HEK293 (cell line): ENCODE data around the gene PTBP2.

ENCODE experiments used
- CTCF ChIA-PET: fragments of 350-600 bp; formaldehyde crosslinking; extraction: SDS; loops from one replicate; lab custom pipeline; 2021; ENCODE audit warnings: antibody characterized with exemption; lab: Yijun Ruan, JAX
- POLR2A ChIA-PET: fragments of 300-600 bp; formaldehyde crosslinking; extraction: SDS; loops from one replicate; lab custom pipeline; 2020; ENCODE audit warnings: antibody characterized with exemption, inconsistent platforms; lab: Yijun Ruan, JAX
- H3K27ac ChIP-seq: fragments of 200-500 bp; sonication (Bioruptor generic); 2 replicates; pipeline ENCODE4 v1.5.1; 2014; ENCODE audit warnings: low read depth, low read length, control low read depth, inconsistent platforms; ENCODE audit errors: extremely low read depth
- H3K36me3 ChIP-seq, 2 experiments: fragments of 200-500 bp in 1 of 2; sonication (Bioruptor generic) in 1 of 2; 1 replicate in 1 of 2; 2 replicates in 1 of 2; pipeline ENCODE4 v1.5.1; 2014 to 2017; ENCODE audit warnings: inconsistent platforms in 2 of 2, low read length in 2 of 2; ENCODE audit not compliant: control insufficient read depth in 2 of 2, insufficient read depth in 1 of 2
- H3K4me1 ChIP-seq: fragments of 200-500 bp; sonication (Bioruptor generic); 2 replicates; pipeline ENCODE4 v1.5.1; 2014; ENCODE audit warnings: mild to moderate bottlenecking, low read length, inconsistent platforms; ENCODE audit not compliant: control insufficient read depth, insufficient read depth
- H3K4me3 ChIP-seq: 2 replicates; pipeline ENCODE4 v1.5.1; 2011; ENCODE audit warnings: low read depth, mild to moderate bottlenecking, control low read depth, low read length, moderate library complexity
- H3K9me3 ChIP-seq: fragments of 200-500 bp; sonication (Bioruptor generic); 2 replicates; pipeline ENCODE4 v1.5.1; 2014; ENCODE audit warnings: low read depth, low read length, inconsistent platforms; ENCODE audit not compliant: control insufficient read depth, insufficient read depth
- GLI4 ChIP-seq: fragments of 450-650 bp; formaldehyde crosslinking; IDR thresholded peaks from 2 replicates; pipeline ENCODE4 v1.5.1; 2016; ENCODE audit warnings: missing biosample characterization, missing genetic modification characterization
- GLIS1 ChIP-seq: fragments of 450-650 bp; formaldehyde crosslinking; IDR thresholded peaks from 2 replicates; pipeline ENCODE4 v1.5.1; 2016; ENCODE audit warnings: missing biosample characterization, missing genetic modification characterization
- IKZF3 ChIP-seq: fragments of 450-650 bp; IDR thresholded peaks from 2 replicates; pipeline ENCODE4 v1.5.0; 2018; ENCODE audit warnings: missing biosample characterization, mild to moderate bottlenecking, missing genetic modification characterization, moderate library complexity
- INSM2 ChIP-seq: fragments of 450-650 bp; formaldehyde crosslinking; IDR thresholded peaks from 2 replicates; pipeline ENCODE4 v1.5.1; 2016; ENCODE audit warnings: missing biosample characterization, missing genetic modification characterization
- KLF10 ChIP-seq: fragments of 450-650 bp; IDR thresholded peaks from 2 replicates; pipeline ENCODE4 v1.5.1; 2018; ENCODE audit warnings: missing biosample characterization, mild to moderate bottlenecking, missing genetic modification characterization
- OVOL3 ChIP-seq: fragments of 450-650 bp; formaldehyde crosslinking; IDR thresholded peaks from 2 replicates; pipeline ENCODE4 v1.5.1; 2016; ENCODE audit warnings: missing biosample characterization, missing genetic modification characterization
- WT1 ChIP-seq: fragments of 450-650 bp; formaldehyde crosslinking; IDR thresholded peaks from 2 replicates; pipeline ENCODE4 v1.5.1; 2016; ENCODE audit warnings: missing biosample characterization, missing genetic modification characterization
- ZBTB7A ChIP-seq: fragments of 450-650 bp; formaldehyde crosslinking; IDR thresholded peaks from 2 replicates; pipeline ENCODE4 v1.5.1; 2016; ENCODE audit warnings: low read depth, missing biosample characterization, missing genetic modification characterization
- ZEB2 ChIP-seq: fragments of 450-650 bp; formaldehyde crosslinking; IDR thresholded peaks from 2 replicates; pipeline ENCODE4 v1.5.1; 2016; ENCODE audit warnings: missing biosample characterization, missing genetic modification characterization
- ZFHX2 ChIP-seq: fragments of 450-650 bp; formaldehyde crosslinking; conservative IDR thresholded peaks from 2 replicates; pipeline ENCODE4 v1.5.1; 2016; ENCODE audit warnings: missing biosample characterization, missing genetic modification characterization
- ZNF114 ChIP-seq: fragments of 450-650 bp; formaldehyde crosslinking; IDR thresholded peaks from 2 replicates; pipeline ENCODE4 v1.5.0; 2017; ENCODE audit warnings: missing biosample characterization, missing genetic modification characterization
- ZNF16 ChIP-seq: fragments of 450-650 bp; formaldehyde crosslinking; IDR thresholded peaks from 2 replicates; pipeline ENCODE4 v1.5.1; 2016; ENCODE audit warnings: low read depth, missing biosample characterization, missing genetic modification characterization
- ZNF18 ChIP-seq: fragments of 450-650 bp; formaldehyde crosslinking; IDR thresholded peaks from 2 replicates; pipeline ENCODE4 v1.5.1; 2016; ENCODE audit warnings: missing biosample characterization, missing genetic modification characterization
- ZNF23 ChIP-seq: fragments of 450-650 bp; formaldehyde crosslinking; IDR thresholded peaks from 2 replicates; pipeline ENCODE4 v1.5.1; 2016; ENCODE audit warnings: missing biosample characterization, missing genetic modification characterization, borderline replicate concordance
- ZNF280D ChIP-seq: fragments of 450-650 bp; formaldehyde crosslinking; IDR thresholded peaks from 2 replicates; pipeline ENCODE4 v1.5.1; 2016; ENCODE audit warnings: missing biosample characterization, missing genetic modification characterization
- ZNF302 ChIP-seq: fragments of 450-650 bp; formaldehyde crosslinking; IDR thresholded peaks from 2 replicates; pipeline ENCODE4 v1.5.1; 2016; ENCODE audit warnings: missing biosample characterization, missing genetic modification characterization, low read depth
- ZNF433 ChIP-seq: fragments of 450-650 bp; formaldehyde crosslinking; IDR thresholded peaks from 2 replicates; pipeline ENCODE4 v1.5.1; 2016; ENCODE audit warnings: missing biosample characterization, missing genetic modification characterization, low read depth
- ZNF501 ChIP-seq: fragments of 450-650 bp; formaldehyde crosslinking; IDR thresholded peaks from 2 replicates; pipeline ENCODE4 v1.5.1; 2016; ENCODE audit warnings: missing biosample characterization, missing genetic modification characterization
- ZNF548 ChIP-seq: fragments of 450-650 bp; formaldehyde crosslinking; IDR thresholded peaks from 2 replicates; pipeline ENCODE4 v1.5.1; 2016; ENCODE audit warnings: missing biosample characterization, missing genetic modification characterization
- ZNF571 ChIP-seq: fragments of 450-650 bp; formaldehyde crosslinking; IDR thresholded peaks from 2 replicates; pipeline ENCODE4 v1.5.0; 2017; ENCODE audit warnings: missing biosample characterization, missing genetic modification characterization
- ZNF639 ChIP-seq: fragments of 450-650 bp; formaldehyde crosslinking; IDR thresholded peaks from 2 replicates; pipeline ENCODE4 v1.5.1; 2016; ENCODE audit warnings: missing biosample characterization, missing genetic modification characterization
- ZNF654 ChIP-seq: fragments of 450-650 bp; formaldehyde crosslinking; IDR thresholded peaks from 2 replicates; pipeline ENCODE4 v1.5.1; 2016; ENCODE audit warnings: low read depth, missing biosample characterization, missing genetic modification characterization
- ZNF707 ChIP-seq: fragments of 450-650 bp; formaldehyde crosslinking; IDR thresholded peaks from 2 replicates; pipeline ENCODE4 v1.5.1; 2016; ENCODE audit warnings: missing biosample characterization, missing genetic modification characterization
- ZNF76 ChIP-seq: fragments of 450-650 bp; formaldehyde crosslinking; IDR thresholded peaks from 2 replicates; pipeline ENCODE4; 2016; ENCODE audit warnings: low read depth, missing biosample characterization, missing genetic modification characterization, borderline replicate concordance
- ZNF791 ChIP-seq: fragments of 450-650 bp; formaldehyde crosslinking; IDR thresholded peaks from 2 replicates; pipeline ENCODE4 v1.5.1; 2016; ENCODE audit warnings: missing biosample characterization, missing genetic modification characterization

Gene PTBP2

GRCh38 chr1:96820671-96821070 is 99.1 kb downstream of the PTBP2 start:
- H3K9me3 ChIP-seq = no peaks in the 10 kb centered on the region
- H3K4me1 ChIP-seq = no peaks in the 10 kb centered on the region
- no peak overlapping the region for H3K27ac ChIP-seq
- CTCF ChIA-PET = no interaction called here
- TF ChIP-seq ZNF433 (tag by site-specific recombination) (no peak), ZNF302 (tag by site-specific recombination) (no peak), KLF10 (tag by site-specific recombination) (no peak), IKZF3 (tag by site-specific recombination) (no peak), ZNF280D (tag by site-specific recombination) (no peak), ZNF654 (tag by site-specific recombination) (no peak), ZNF76 (tag by site-specific recombination) (no peak), WT1 (no peak), ZNF707 (tag by site-specific recombination) (no peak), ZBTB7A (tag by site-specific recombination) (no peak), ZNF791 (tag by site-specific recombination) (no peak), ZNF548 (tag by site-specific recombination) (no peak), ZNF639 (tag by site-specific recombination) (no peak), OVOL3 (tag by site-specific recombination) (no peak), ZNF501 (tag by site-specific recombination) (no peak), ZNF16 (tag by site-specific recombination) (no peak), ZNF23 (tag by site-specific recombination) (no peak), GLIS1 (tag by site-specific recombination) (no peak)
- H3K36me3 ChIP-seq = peaks cover 4 to 25% of the 10 kb centered on the region in 2 experiments
- POLR2A ChIA-PET = no interaction called here
- no peak overlapping the region for H3K4me3 ChIP-seq

- ChIA-PET CTCF (interaction anchor here (0.6 kb wide), 1 partner anchor 17 kb away, joined by 4 read pairs; no protein-coding TSS in a partner anchor), POLR2A (no interaction called here)
- Histone ChIP-seq H3K9me3 (no peaks in the 10 kb centered on the region), H3K4me1 (no peaks in the 10 kb centered on the region), H3K36me3 (peaks cover 4 to 21% of the 10 kb centered on the region in 2 experiments), H3K27ac (no peak overlapping the region), H3K4me3 (no peak overlapping the region)
- TF ChIP-seq ZNF302 (tag by site-specific recombination) = no peak
These were observed 103.6 kb downstream of the PTBP2 start for GRCh38 chr1:96825231-96825630.

- CTCF ChIA-PET = interaction anchor here (0.6 to 0.7 kb wide), 2 partner anchors 11 to 17 kb away, joined by 3 to 4 read pairs; no protein-coding TSS in a partner anchor
- no peak overlapping the region for H3K4me3 ChIP-seq
- no peaks in the 10 kb centered on the region for H3K9me3 ChIP-seq
- POLR2A ChIA-PET = no interaction called here
- no peak overlapping the region for H3K27ac ChIP-seq
- H3K36me3 ChIP-seq = peaks cover 4 to 14% of the 10 kb centered on the region in 2 experiments
- no peaks in the 10 kb centered on the region for H3K4me1 ChIP-seq
- no peak for TF ChIP-seq GLI4 (tag by site-specific recombination)
- no peak for TF ChIP-seq ZEB2 (tag by site-specific recombination)
- no peak for TF ChIP-seq ZNF571
- TF ChIP-seq INSM2 (tag by site-specific recombination) = no peak
- no peak for TF ChIP-seq ZNF114 (tag by site-specific recombination)
- no peak for TF ChIP-seq ZFHX2 (tag by site-specific recombination)
- TF ChIP-seq WT1 = no peak
- no peak for TF ChIP-seq ZNF18
These were observed 104.5 kb downstream of the PTBP2 start for GRCh38 chr1:96825950-96826576.
